ENCODE measurements around the gene ADAMTSL1.

ADAMTSL1 gene

DNA sequence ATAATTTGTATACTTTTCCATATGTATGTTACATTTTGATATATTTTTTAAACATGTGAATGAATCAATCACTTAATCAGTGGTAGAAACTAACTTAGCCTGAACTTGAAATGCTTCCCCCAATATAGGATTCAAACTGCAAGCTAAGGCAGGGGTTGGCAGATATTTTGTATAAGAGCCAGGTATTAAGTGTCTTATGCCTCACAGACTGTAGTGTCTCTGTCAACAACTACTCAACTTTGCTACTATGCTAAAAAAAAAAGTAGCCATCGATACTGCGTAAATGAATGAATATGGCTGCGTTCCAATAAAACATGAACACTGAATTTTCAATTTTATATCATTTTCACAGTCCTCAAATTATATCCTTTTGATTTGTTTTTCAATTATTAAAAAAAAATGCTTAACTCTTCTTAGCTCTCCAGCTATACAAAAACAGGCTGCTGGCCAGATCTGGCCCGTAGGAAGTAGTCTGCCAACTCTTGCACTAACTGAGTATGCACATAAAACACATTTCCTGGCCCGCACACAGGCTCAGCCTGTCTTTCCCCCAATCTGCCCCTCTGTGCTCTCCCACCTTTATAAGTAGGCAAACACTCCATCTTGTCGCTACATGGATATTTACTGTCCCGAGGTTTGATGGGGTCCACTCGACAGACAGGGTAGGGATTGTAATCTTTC is 467.2 kb downstream of the ADAMTSL1 start:
- DNase-seq (ENCODE audit: low spot score): no peak

DNA sequence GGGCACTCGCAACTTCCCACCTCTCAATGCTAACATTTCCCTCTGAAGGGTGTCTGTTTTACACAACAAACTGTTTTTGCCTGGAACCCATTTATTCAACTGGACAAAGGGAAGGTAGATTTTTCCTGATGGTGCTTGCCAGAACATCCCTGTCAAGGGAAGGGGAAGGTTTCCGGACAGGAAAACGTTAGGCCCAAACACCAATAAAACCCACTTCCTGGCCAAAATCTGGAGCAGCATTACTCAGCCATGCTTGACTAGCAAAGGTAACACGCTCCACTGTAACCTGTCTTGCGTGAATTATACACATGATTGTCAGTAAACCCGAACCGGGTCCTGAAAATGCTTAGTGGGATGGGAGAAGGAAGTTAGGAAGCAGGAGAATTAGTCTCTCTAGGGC is 468.8 kb downstream of the ADAMTSL1 start:
- DNase-seq (ENCODE audit: low spot score): no peak

GRCh38 chr9:18947892-18948339 is 474.0 kb downstream of the ADAMTSL1 start:
- no peak for DNase-seq (ENCODE audit: low spot score)

DNA sequence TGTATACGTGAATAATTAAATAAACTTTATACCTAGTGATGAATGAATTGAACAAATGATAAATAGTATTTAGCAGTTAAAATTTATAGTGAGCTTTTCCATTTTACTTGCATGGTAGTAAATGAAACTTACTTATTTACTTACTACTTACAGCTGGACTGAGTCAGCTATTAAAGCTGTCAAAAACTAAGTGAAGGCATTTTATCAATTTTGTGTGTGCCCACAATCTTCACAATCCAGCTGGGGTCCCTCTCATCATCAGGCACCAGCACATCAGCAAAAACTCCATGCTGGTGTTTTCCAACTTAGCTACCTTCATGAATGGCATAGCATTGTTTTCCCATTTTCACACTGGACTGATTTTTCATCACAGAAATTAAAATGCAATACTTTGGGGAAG is 478.0 kb downstream of the ADAMTSL1 start:
- DNase-seq (ENCODE audit: low spot score): no peak

DNA sequence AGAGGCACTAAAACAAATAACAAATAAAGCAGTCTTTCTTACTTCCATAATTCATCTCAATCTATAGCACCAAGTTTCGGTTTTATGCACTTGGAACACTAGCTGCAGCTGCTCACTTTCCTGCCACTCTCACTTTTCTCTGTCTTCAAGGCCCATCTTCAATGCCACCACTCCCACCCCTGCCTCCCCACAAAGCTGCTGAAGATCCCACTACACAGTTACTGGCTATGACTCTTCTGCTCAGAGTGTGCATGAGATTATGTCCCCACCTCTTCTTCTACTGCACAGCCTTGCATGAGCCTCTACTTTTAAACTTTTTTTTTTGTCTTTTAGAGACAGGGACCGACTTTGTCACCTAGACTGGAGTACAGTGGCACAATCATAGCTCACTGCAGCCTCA is 481.7 kb downstream of the ADAMTSL1 start:
- no peak for DNase-seq (ENCODE audit: low spot score)

Measured in globus pallidus (tissue), 1 donor.